SK-N-SH treated with all-trans-retinoic acid at 6 μM for 48 hours (cell line): ENCODE results near the gene CLCN6.

Experiments used
- ATAC-seq: fragments of 200-7000 bp; cut with Tn5 transposase; 3 replicates; pipeline ENCODE4 v1.9.1; 2020; ENCODE audit warnings: mild to moderate bottlenecking, moderate library complexity
- ARNTL ChIP-seq: fragments of 450-650 bp; formaldehyde crosslinking; IDR thresholded peaks from 2 replicates; pipeline ENCODE4 v1.5.0; 2020; ENCODE audit warnings: low read depth, mild to moderate bottlenecking, moderate library complexity, borderline replicate concordance
- BACH2 ChIP-seq: fragments of 250-450 bp; sonication (Bioruptor Pico); IDR thresholded peaks from 2 replicates; pipeline ENCODE4 v1.9.0; 2021; ENCODE audit warnings: mild to moderate bottlenecking, borderline replicate concordance
- CSDC2 ChIP-seq: fragments of 250-450 bp; sonication (Bioruptor Pico); IDR thresholded peaks from 2 replicates; pipeline ENCODE4 v1.5.0; 2020; ENCODE audit warnings: mild to moderate bottlenecking, moderate library complexity
- ESRRG ChIP-seq: fragments of 250-450 bp; sonication (Bioruptor Pico); IDR thresholded peaks from 2 replicates; pipeline ENCODE4 v1.6.1; 2021; ENCODE audit warnings: mild to moderate bottlenecking
- GLIS3 ChIP-seq: fragments of 250-450 bp; sonication (Bioruptor Pico); IDR thresholded peaks from 2 replicates; pipeline ENCODE4 v1.5.0; 2020; ENCODE audit warnings: mild to moderate bottlenecking, moderate library complexity
- ISL1 ChIP-seq: fragments of 250-450 bp; sonication (Bioruptor Pico); IDR thresholded peaks from 2 replicates; pipeline ENCODE4 v2.1.2; 2022; ENCODE audit warnings: mild to moderate bottlenecking, moderate library complexity
- OSR1 ChIP-seq: fragments of 250-450 bp; sonication (Bioruptor Pico); IDR thresholded peaks from 2 replicates; pipeline ENCODE4 v1.8.0; 2022; ENCODE audit warnings: moderate library complexity, mild to moderate bottlenecking, inconsistent platforms
- PATZ1 ChIP-seq: fragments of 250-450 bp; sonication (Bioruptor Pico); IDR thresholded peaks from 2 replicates; pipeline ENCODE4 v1.8.0; 2020; ENCODE audit warnings: mild to moderate bottlenecking, moderate library complexity, borderline replicate concordance
- POU6F1 ChIP-seq: fragments of 250-450 bp; sonication (Bioruptor Pico); IDR thresholded peaks from 2 replicates; pipeline ENCODE4 v1.8.0; 2021; ENCODE audit warnings: low read depth, mild to moderate bottlenecking, moderate library complexity, borderline replicate concordance
- PPARA ChIP-seq: fragments of 250-450 bp; sonication (Bioruptor Pico); IDR thresholded peaks from 2 replicates; pipeline ENCODE4 v1.5.0; 2020; ENCODE audit warnings: mild to moderate bottlenecking, borderline replicate concordance
- RARB ChIP-seq: fragments of 250-450 bp; sonication (Bioruptor Pico); IDR thresholded peaks from 2 replicates; pipeline ENCODE4 v1.8.0; 2021; ENCODE audit warnings: mild to moderate bottlenecking, moderate library complexity
- SNAI2 ChIP-seq: fragments of 250-450 bp; sonication (Bioruptor Pico); IDR thresholded peaks from 2 replicates; pipeline ENCODE4 v1.5.0; 2020; ENCODE audit warnings: mild to moderate bottlenecking, moderate library complexity
- TCF4 ChIP-seq: fragments of 250-450 bp; sonication (Bioruptor Pico); IDR thresholded peaks from 2 replicates; pipeline ENCODE4 v1.8.0; 2021; ENCODE audit warnings: mild to moderate bottlenecking, moderate library complexity, borderline replicate concordance
- TOX ChIP-seq: fragments of 250-450 bp; sonication (Bioruptor Pico); IDR thresholded peaks from 2 replicates; pipeline ENCODE4 v1.8.0; 2021; ENCODE audit warnings: mild to moderate bottlenecking, moderate library complexity, borderline replicate concordance
- ZC3H10 ChIP-seq: fragments of 250-450 bp; sonication (Bioruptor Pico); IDR thresholded peaks from 2 replicates; pipeline ENCODE4 v1.5.1; 2021; ENCODE audit warnings: mild to moderate bottlenecking, moderate library complexity
- ZFP3 ChIP-seq: fragments of 250-450 bp; sonication (Bioruptor Pico); IDR thresholded peaks from 2 replicates; pipeline ENCODE4 v1.5.0; 2020; ENCODE audit warnings: mild to moderate bottlenecking, moderate library complexity
- ZFP30 ChIP-seq: fragments of 450-650 bp; formaldehyde crosslinking; IDR thresholded peaks from 2 replicates; pipeline ENCODE4 v1.5.0; 2022; ENCODE audit warnings: mild to moderate bottlenecking, moderate library complexity
- ZNF565 ChIP-seq: fragments of 450-650 bp; formaldehyde crosslinking; conservative IDR thresholded peaks from 2 replicates; pipeline ENCODE4 v1.5.0; 2020; ENCODE audit warnings: low read depth, mild to moderate bottlenecking, moderate library complexity
- ZNF70 ChIP-seq: fragments of 450-650 bp; formaldehyde crosslinking; IDR thresholded peaks from 2 replicates; pipeline ENCODE4 v1.5.0; 2020; ENCODE audit warnings: mild to moderate bottlenecking, moderate library complexity
- ZNF8 ChIP-seq: fragments of 450-650 bp; formaldehyde crosslinking; IDR thresholded peaks from 2 replicates; pipeline ENCODE4 v1.5.0; 2020; ENCODE audit warnings: mild to moderate bottlenecking, moderate library complexity
- TF ChIP-seq, protein P1 (sequence below): fragments of 250-450 bp; sonication (Bioruptor Pico); IDR thresholded peaks from 2 replicates; pipeline ENCODE4 v1.5.0; 2020; ENCODE audit warnings: mild to moderate bottlenecking, moderate library complexity

CLCN6 gene

DNA sequence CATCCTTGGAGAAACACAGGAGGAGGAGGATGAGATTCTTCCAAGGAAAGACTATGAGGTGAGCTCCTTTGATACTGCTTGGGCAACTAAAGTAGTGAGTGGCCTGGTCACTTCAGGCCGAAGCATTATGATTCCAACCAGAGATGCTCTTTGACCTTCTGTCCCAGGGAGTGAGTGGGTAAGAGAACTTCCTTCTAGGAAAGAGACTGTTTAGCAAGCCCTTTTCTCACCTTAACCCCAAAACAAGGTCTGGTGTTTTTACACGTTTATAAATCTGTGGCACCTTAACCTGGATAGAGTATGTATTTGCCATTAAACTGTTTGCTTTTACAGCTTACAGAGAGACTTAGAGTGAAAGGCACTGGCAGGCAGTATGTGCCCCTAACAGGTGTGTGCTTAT is 1.1 kb downstream of the CLCN6 start:
- ATAC-seq, result no peak
- TF ChIP-seq POU6F1 (CRISPR knock-in tag), result no peak
- TF ChIP-seq ZNF8 (CRISPR knock-in tag), result no peak
- TF ChIP-seq GLIS3 (CRISPR knock-in tag), result no peak
- no peak for TF ChIP-seq RARB
- TF ChIP-seq ARNTL (CRISPR knock-in tag), result no peak
- TF ChIP-seq OSR1 (CRISPR knock-in tag), result no peak
- TF ChIP-seq ISL1 (CRISPR knock-in tag), result no peak

- no peak for TF ChIP-seq ESRRG
- TF ChIP-seq, all 23 proteins: peak for 0
- ATAC-seq, result no peak
Observed at GRCh38 chr1:11813021-11813420, 7.0 kb downstream of the CLCN6 start.

- ATAC-seq, result no peak
- TF ChIP-seq GLIS3 (CRISPR knock-in tag), result no peak
- no peak for TF ChIP-seq ZNF70 (CRISPR knock-in tag)
- no peak for TF ChIP-seq TOX (CRISPR knock-in tag)
- TF ChIP-seq, protein P1, sequence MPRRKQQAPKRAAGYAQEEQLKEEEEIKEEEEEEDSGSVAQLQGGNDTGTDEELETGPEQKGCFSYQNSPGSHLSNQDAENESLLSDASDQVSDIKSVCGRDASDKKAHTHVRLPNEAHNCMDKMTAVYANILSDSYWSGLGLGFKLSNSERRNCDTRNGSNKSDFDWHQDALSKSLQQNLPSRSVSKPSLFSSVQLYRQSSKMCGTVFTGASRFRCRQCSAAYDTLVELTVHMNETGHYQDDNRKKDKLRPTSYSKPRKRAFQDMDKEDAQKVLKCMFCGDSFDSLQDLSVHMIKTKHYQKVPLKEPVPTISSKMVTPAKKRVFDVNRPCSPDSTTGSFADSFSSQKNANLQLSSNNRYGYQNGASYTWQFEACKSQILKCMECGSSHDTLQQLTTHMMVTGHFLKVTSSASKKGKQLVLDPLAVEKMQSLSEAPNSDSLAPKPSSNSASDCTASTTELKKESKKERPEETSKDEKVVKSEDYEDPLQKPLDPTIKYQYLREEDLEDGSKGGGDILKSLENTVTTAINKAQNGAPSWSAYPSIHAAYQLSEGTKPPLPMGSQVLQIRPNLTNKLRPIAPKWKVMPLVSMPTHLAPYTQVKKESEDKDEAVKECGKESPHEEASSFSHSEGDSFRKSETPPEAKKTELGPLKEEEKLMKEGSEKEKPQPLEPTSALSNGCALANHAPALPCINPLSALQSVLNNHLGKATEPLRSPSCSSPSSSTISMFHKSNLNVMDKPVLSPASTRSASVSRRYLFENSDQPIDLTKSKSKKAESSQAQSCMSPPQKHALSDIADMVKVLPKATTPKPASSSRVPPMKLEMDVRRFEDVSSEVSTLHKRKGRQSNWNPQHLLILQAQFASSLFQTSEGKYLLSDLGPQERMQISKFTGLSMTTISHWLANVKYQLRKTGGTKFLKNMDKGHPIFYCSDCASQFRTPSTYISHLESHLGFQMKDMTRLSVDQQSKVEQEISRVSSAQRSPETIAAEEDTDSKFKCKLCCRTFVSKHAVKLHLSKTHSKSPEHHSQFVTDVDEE (CRISPR knock-in tag), result no peak
- no peak for TF ChIP-seq ZC3H10 (CRISPR knock-in tag)
- no peak for TF ChIP-seq PPARA (CRISPR knock-in tag)
- no peak for TF ChIP-seq OSR1 (CRISPR knock-in tag)
- TF ChIP-seq PATZ1 (CRISPR knock-in tag), result no peak
- no peak for TF ChIP-seq ARNTL (CRISPR knock-in tag)
- TF ChIP-seq ZNF8 (CRISPR knock-in tag), result no peak
- no peak for TF ChIP-seq SNAI2 (CRISPR knock-in tag)
- TF ChIP-seq TCF4, result no peak
- no peak for TF ChIP-seq ZNF565 (CRISPR knock-in tag)
- TF ChIP-seq ZFP3 (CRISPR knock-in tag), result no peak
- TF ChIP-seq CSDC2, result no peak
- no peak for TF ChIP-seq ESRRG
- no peak for TF ChIP-seq POU6F1 (CRISPR knock-in tag)
- TF ChIP-seq ZFP30, result no peak
- no peak for TF ChIP-seq BACH2
- TF ChIP-seq, all 23 proteins: peak for 0
Observed at GRCh38 chr1:11817192-11817591, 11.2 kb downstream of the CLCN6 start.

- ATAC-seq, result peak; percentile 42; the same call in 2 of the 3 replicates
- TF ChIP-seq ZC3H10 (CRISPR knock-in tag) (no peak), BACH2 (no peak), ZNF70 (CRISPR knock-in tag) (no peak)
- TF ChIP-seq, all 23 proteins: peak for 0
Observed at GRCh38 chr1:11822091-11822490, 16.1 kb downstream of the CLCN6 start.
